Measurements from ENCODE around the gene KRT79. TPM values are rescaled to one million over a fixed set of nuclear protein-coding genes. Genes with fewer than 3 reads are reported as not detected.

Gene KRT79
- total and polyA plus RNA-seq, 2 donors = not detected

DNA sequence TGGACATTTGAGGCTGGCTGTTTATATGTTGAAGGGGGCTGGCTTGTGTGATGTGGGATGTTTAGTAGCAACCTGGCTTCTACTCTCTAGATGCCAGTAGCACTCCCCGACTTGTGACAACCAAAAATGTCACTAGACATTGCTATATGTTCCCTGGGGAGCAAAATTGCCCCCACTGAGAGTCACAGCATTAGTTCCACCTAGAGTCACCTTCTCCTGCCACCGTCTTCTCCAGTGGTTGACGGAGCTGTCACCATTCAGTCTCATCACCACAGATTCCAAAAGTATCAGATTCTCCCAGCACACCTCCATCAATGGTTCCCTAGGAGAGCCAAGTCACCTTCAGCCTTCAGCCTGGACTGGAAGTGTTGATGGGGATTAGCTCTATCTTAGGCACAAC lies 49.2 kb downstream of the KRT79 start:
- Histone ChIP-seq H3K36me3 (ENCODE audit: insufficient read depth) (no peaks in the 10 kb centered on the region), H3K27ac (ENCODE audit: low read depth) (no peak overlapping the region), H3K4me3 (ENCODE audit: low read depth, low read length) (no peak overlapping the region), H3K4me1 (ENCODE audit: insufficient read depth) (no peaks in the 10 kb centered on the region)
- WGBS = 92% methylated on average over 3 of the region's 3 CpGs
- no peak for DNase-seq (ENCODE audit: extremely low spot score)

DNA sequence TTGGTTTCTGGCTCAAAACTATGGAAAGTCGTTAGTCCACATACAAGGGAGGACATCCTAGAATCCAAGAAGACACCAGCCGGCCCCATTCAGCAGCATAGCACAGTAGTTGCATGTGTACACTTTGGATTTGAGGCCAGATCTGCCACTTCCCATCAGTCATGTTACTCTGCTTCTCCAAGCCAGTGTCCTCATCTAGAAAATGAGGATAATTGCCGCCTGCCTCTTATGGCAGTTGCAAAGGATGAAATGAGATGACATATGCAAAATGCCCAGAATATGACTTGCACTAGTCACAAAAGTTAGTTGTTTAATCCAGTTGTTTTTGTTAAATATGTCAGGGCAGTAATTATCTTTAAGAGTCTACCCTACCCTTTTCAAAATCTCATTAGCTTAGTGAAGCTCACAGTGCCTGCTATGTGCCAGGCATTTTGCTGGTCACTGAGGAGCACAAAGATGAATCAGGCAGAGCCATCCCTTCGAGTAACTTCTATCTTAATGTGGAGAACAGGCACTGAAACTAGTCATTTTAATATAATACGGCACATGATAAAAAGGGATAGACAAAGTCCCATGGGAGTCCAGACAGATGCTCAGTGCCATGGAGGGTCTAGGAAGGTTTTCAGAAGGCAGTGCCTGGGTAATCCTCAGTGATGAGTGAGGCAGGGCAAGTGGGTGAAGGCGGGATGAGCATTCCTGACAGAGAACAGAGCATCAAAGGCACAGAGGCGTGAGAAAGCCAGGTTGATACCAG lies 50.4 kb downstream of the KRT79 start:
- H3K36me3 ChIP-seq (ENCODE audit: insufficient read depth) = no peaks in the 10 kb centered on the region
- no peak for DNase-seq (ENCODE audit: extremely low spot score)
- H3K27ac ChIP-seq (ENCODE audit: low read depth) = no peak overlapping the region
- H3K4me1 ChIP-seq (ENCODE audit: insufficient read depth) = no peaks in the 10 kb centered on the region
- WGBS = 87% methylated on average over 7 of the region's 7 CpGs
- H3K4me3 ChIP-seq (ENCODE audit: low read depth, low read length) = no peak overlapping the region

DNA sequence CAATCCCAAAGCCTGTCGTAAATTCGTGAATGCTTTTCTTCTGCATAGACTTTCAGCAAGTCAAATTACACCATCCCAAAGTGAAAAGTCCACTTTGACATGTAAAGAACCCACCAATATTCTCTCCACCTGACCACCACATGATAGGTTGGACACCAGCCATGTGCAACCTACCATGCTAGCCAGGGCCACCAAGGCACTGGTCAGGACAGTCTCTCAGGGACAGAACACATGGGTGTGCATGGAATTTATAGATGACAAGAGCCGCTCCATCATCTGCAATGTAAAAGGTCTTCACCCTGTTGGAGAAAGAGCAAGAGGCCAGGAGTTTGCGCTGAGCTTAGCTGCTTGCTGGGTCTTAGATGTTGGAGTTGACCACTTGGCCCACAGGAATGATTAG lies 51.6 kb downstream of the KRT79 start:
- no peak overlapping the region for H3K27ac ChIP-seq (ENCODE audit: low read depth)
- no peaks in the 10 kb centered on the region for H3K4me1 ChIP-seq (ENCODE audit: insufficient read depth)
- WGBS = 94% methylated on average over 4 of the region's 4 CpGs
- DNase-seq (ENCODE audit: extremely low spot score) = no peak
- H3K4me3 ChIP-seq (ENCODE audit: low read depth, low read length) = no peak overlapping the region
- H3K36me3 ChIP-seq (ENCODE audit: insufficient read depth) = no peaks in the 10 kb centered on the region

DNA sequence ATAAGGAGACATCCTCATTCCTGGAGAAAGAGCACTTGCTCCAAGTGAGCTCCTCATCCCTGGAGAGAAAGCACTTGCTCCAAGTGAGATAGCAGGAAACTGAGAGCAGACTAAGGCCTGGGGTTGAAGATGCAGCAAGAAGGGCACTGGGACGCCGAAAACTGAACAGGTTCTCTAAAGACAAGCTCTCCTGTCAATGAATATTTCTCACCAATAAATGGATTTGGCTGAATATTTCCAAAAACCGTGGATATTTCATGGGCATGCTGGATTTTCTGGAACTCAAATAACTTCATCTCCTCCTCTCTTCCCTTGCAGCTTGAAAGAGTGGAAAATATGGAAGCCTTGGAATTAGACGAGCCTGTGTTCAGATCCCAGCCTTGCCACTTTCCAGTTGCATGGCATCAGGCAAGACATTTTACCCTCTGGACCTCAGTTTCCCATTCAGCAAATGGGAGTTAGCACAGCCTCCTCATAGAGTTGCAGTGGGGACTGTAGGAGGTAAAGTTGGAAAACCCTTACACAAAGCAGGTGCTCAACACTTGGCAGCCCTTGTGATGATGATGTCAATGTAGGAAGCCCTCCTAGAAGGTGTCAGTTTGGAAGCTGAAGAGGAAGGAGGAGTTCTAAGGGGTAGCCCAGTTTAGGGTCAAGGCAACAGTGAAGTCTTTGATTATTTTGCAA lies 52.6 kb downstream of the KRT79 start:
- WGBS = 82% methylated on average over 4 of the region's 4 CpGs
- Histone ChIP-seq H3K36me3 (ENCODE audit: insufficient read depth) (no peaks in the 10 kb centered on the region), H3K27ac (ENCODE audit: low read depth) (no peak overlapping the region), H3K4me1 (ENCODE audit: insufficient read depth) (no peaks in the 10 kb centered on the region), H3K4me3 (ENCODE audit: low read depth, low read length) (no peak overlapping the region)
- no peak for DNase-seq (ENCODE audit: extremely low spot score)

DNA sequence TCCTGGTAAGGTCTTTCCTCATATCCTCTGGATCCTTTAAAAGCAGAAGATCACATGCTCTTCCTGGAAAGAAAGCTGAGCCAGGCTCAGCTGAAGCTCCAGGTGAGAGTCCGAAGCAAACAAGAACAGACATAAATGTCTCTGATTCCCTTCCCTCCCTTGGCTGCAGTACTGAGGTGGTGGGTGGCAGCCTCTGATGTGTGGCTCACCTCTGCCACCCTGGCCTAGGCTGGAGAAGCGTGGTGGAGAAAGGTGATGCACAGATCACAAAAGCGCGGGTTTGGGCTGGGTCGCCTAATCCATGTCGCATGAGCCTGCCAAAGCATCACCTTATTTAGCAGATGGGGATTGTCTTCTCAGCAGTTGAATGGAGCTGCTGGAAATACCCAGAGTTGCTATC lies 54.2 kb downstream of the KRT79 start:
- 70% methylated on average over 6 of the region's 6 CpGs for WGBS
- DNase-seq (ENCODE audit: extremely low spot score) = no peak
- no peaks in the 10 kb centered on the region for H3K36me3 ChIP-seq (ENCODE audit: insufficient read depth)
- H3K27ac ChIP-seq (ENCODE audit: low read depth) = no peak overlapping the region
- H3K4me3 ChIP-seq (ENCODE audit: low read depth, low read length) = no peak overlapping the region
- H3K4me1 ChIP-seq (ENCODE audit: insufficient read depth) = no peaks in the 10 kb centered on the region

DNA sequence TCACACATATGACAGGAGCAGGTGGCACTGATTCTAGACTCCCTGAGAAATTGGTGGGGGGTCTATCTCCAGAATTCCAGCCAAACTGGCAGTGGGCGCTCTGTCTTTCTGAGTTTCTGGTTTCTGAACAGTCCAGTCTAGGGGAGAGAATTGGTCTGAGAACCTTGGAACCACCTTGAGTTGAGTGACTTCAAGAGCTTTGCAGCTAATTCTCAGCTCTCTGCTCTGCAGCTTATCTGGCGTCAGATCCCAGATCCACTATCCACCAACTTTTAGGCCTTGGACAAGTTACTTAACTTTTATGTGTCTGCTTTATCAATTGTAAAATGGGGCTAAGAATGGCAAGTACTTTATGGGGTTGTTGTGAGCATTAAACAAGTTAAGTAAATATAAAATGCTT lies 55.3 kb downstream of the KRT79 start:
- 93% methylated on average over 2 of the region's 2 CpGs for WGBS

DNA sequence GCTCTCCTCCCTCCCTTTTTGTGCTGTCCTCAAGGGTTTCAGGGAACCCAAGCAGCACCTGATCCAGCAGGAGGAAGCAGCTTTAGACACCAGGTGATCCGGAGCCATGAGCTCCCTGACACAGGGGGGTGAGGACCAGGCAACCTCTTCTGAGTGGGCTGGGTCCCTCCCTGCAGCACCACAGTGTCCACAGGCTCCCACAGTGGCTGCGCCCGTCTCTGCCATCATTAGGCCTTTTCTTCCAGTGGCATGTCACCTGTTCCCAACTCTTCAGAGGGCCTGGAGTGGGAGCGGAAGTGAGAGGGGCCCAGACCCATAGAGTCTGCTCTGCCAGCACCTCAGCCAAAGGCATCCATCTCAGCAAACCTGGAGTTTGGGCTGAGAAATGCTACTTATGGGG lies 56.5 kb downstream of the KRT79 start:
- 93% methylated on average over 4 of the region's 4 CpGs for WGBS
- Histone ChIP-seq H3K27ac (ENCODE audit: low read depth) (no peak overlapping the region), H3K36me3 (ENCODE audit: insufficient read depth) (no peaks in the 10 kb centered on the region), H3K4me3 (ENCODE audit: low read depth, low read length) (no peak overlapping the region), H3K4me1 (ENCODE audit: insufficient read depth) (no peaks in the 10 kb centered on the region)
- no peak for DNase-seq (ENCODE audit: extremely low spot score)

More for the DNA sequence above, 55.3 kb downstream of the KRT79 start:
- Histone ChIP-seq H3K4me1 (ENCODE audit: insufficient read depth) (no peaks in the 10 kb centered on the region), H3K36me3 (ENCODE audit: insufficient read depth) (no peaks in the 10 kb centered on the region), H3K4me3 (ENCODE audit: low read depth, low read length) (no peak overlapping the region), H3K27ac (ENCODE audit: low read depth) (no peak overlapping the region)
- DNase-seq (ENCODE audit: extremely low spot score) = no peak

DNA sequence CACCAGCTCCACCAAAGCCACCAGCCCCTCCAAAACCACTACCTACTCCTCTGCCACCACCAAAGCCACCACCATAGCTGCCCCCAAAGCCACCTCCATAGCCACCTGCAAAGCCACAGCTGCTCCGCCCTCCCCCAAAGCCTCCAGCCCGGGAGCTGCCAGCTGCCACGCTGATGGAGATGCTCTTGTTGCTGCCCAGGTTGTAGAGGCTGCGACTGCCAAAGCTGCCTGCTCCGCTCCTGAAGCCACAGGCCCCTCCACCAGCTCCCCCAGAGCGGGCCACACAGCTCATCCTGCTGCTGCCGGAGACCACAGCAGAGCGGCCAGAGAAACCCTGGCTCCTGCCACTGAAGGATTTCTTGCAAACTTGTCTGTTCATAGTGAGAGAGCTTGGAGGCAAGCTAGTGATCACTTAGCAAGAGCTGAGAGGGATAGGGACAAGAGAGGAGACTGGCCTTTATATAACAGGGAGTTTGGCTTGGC lies 57.2 kb downstream of the KRT79 start, which contains the start of gene KRT76:
Gene KRT76 (minus strand): TSS at position 433 of the 483 bp plus-strand sequence. CDS start 54 bp downstream, at position 379.
- DNase-seq (ENCODE audit: extremely low spot score) = no peak
- WGBS = 92% methylated on average over 8 of the region's 8 CpGs
- Histone ChIP-seq H3K4me1 (ENCODE audit: insufficient read depth) (no peaks in the 10 kb centered on the region), H3K4me3 (ENCODE audit: low read depth, low read length) (no peak within 1 kb of the TSS), H3K36me3 (ENCODE audit: insufficient read depth) (no peaks in the 10 kb centered on the region), H3K27ac (ENCODE audit: low read depth) (no peak within 1 kb of the TSS)

DNA sequence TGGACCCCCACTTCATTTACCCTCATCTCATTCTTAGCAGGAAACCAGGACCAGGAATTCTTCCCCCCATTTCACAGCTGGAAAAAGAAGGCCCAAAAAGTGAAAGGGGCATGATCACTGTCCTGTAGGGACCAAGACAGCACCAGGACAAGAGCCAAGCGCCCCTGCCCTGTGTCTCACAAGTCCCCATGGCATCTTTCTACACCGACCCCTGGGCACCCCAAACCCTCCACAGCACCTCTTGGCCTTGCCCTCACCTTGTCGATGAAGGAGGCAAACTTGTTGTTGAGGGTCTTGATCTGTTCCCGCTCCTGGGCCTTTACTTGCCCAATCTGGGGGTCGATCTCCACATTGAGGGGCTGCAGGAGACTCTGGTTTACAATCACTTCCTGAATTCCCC lies 57.7 kb downstream of the KRT79 start:
- H3K4me3 ChIP-seq (ENCODE audit: low read depth, low read length) = no peak overlapping the region
- no peak overlapping the region for H3K27ac ChIP-seq (ENCODE audit: low read depth)
- H3K4me1 ChIP-seq (ENCODE audit: insufficient read depth) = no peaks in the 10 kb centered on the region
- no peak for DNase-seq (ENCODE audit: extremely low spot score)
- WGBS = 90% methylated on average over 5 of the region's 5 CpGs
- no peaks in the 10 kb centered on the region for H3K36me3 ChIP-seq (ENCODE audit: insufficient read depth)

DNA sequence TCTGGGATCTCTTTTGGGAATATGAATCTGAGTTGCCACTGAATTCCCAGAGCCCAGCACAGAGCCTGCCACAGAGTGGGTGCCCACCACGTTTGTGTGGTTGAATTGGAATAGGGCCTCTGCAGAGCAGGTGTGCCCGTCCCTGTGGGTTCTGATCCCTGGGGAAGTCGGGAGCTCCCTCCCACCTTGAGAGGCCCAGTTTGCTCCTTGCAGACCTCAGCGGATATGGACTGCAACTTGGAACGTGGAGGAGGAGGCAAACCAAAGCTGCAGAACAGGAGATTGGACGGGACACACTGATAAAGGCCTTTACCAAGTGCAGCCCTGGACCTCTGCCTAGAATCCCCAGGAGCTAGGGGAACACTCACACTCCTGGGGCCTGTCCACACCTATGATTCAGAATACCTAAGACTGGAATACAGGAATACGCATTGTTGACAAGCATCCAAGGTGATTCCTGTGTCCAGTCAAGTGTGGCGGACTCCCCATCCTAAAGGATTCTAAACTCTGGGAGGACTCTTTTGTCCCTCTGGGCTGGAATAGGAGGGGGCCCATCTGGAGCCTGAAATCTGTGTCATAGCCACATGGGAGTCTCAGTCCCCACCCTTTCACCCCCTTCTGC lies 59.4 kb downstream of the KRT79 start:
- H3K36me3 ChIP-seq (ENCODE audit: insufficient read depth) = no peaks in the 10 kb centered on the region
- 83% methylated on average over 8 of the region's 8 CpGs for WGBS

DNA sequence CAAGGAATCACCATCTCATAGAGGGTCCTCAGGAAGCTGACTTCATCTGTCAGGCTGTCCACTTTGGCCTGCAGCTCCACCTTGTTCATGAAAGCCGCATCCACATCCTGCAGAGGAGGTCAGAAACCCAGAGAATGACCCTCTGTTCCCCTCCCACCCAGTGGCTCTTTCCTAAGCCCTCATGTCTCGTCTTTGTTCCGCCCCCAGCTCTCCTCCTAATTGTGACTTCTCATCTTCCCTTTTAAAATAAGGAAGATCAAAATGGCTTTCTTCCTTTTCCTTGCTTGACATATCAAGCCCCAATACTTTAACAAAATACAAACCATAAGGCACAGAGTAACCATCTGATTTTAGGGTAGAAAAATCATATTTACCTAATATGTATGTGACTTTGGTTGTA lies 61.3 kb downstream of the KRT79 start:
- no peak overlapping the region for H3K4me3 ChIP-seq (ENCODE audit: low read depth, low read length)
- no peak for DNase-seq (ENCODE audit: extremely low spot score)
- H3K27ac ChIP-seq (ENCODE audit: low read depth) = no peak overlapping the region
- 84% methylated on average over 3 of the region's 3 CpGs for WGBS
- no peaks in the 10 kb centered on the region for H3K4me1 ChIP-seq (ENCODE audit: insufficient read depth)
- H3K36me3 ChIP-seq (ENCODE audit: insufficient read depth) = no peaks in the 10 kb centered on the region

More for the DNA sequence above, 59.4 kb downstream of the KRT79 start:
- Histone ChIP-seq H3K4me3 (ENCODE audit: low read depth, low read length) (no peak overlapping the region), H3K27ac (ENCODE audit: low read depth) (no peak overlapping the region), H3K4me1 (ENCODE audit: insufficient read depth) (no peaks in the 10 kb centered on the region)
- no peak for DNase-seq (ENCODE audit: extremely low spot score)

DNA sequence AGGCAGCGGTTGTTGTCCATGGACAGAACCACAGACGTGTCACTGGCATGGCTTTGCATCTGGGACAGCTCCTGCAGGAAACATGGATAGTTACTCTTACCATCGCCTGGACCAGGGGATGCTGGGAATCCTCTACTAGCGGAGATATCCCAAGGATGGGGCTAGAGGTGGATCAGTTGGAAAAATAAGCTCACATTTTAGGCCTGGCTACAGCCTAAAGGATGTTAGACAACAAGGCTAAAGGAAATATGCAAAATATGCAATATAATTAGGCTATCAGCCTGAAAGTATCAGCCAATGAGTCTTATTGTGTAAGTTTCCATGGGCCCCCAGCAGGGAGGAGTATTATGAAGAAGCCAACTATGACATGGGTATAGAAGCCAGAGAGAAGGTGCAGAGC lies 61.9 kb downstream of the KRT79 start:
- H3K4me3 ChIP-seq (ENCODE audit: low read depth, low read length) = no peak overlapping the region
- H3K4me1 ChIP-seq (ENCODE audit: insufficient read depth) = no peaks in the 10 kb centered on the region
- DNase-seq (ENCODE audit: extremely low spot score) = no peak
- no peaks in the 10 kb centered on the region for H3K36me3 ChIP-seq (ENCODE audit: insufficient read depth)
- no peak overlapping the region for H3K27ac ChIP-seq (ENCODE audit: low read depth)
- 85% methylated on average over 4 of the region's 4 CpGs for WGBS

DNA sequence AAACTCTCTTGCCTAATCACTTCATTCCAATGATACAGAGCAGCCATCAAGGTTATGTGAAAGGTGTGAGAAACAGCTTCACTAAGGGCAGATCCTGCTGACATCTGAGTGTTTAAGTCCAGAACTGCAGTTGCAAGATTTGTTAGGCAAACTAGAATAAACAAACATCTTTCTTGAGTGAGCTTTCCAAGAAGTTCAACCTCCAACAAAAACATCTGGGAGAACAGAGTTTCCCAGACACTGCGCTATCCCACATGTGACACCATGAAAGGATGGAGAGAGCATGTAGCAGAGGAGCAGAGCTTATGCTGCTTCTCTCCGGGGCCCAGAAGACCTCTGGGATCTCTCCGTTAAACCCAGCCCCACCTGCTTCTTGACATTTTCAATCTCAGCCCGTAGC lies 62.6 kb downstream of the KRT79 start:
- Histone ChIP-seq H3K4me3 (ENCODE audit: low read depth, low read length) (no peak overlapping the region), H3K36me3 (ENCODE audit: insufficient read depth) (no peaks in the 10 kb centered on the region), H3K4me1 (ENCODE audit: insufficient read depth) (no peaks in the 10 kb centered on the region), H3K27ac (ENCODE audit: low read depth) (no peak overlapping the region)
- WGBS = 70% methylated on average over 4 of the region's 4 CpGs
- no peak for DNase-seq (ENCODE audit: extremely low spot score)

All from urinary bladder (tissue), 4 donors.